Sigmoid colon (tissue), 4 donors: Measurements from ENCODE around the gene CFP.

Source experiments
- CTCF ChIP-seq, 4 experiments: fragments of 450-650 bp in 3 of 4; fragments of 200-600 bp in 1 of 4; IDR thresholded peaks; one replicate each; pipeline ENCODE4 v1.5.1; 2016 to 2019; ENCODE audit warnings: antibody characterized with exemption in 4 of 4, mild to moderate bottlenecking in 3 of 4, moderate library complexity in 2 of 4
- POLR2A ChIP-seq, 2 donors: fragments of 450-650 bp; IDR thresholded peaks; one replicate each; pipeline ENCODE4 v1.6.1; 2016; ENCODE audit warnings: antibody characterized with exemption in 2 of 2, mild to moderate bottlenecking in 2 of 2, moderate library complexity in 2 of 2
- POLR2AphosphoS5 ChIP-seq, 4 donors: sonication (generic); formaldehyde crosslinking; IDR thresholded peaks; one replicate each; pipeline ENCODE4 v1.6.1; 2017; ENCODE audit warnings: antibody characterized with exemption in 4 of 4

DNA sequence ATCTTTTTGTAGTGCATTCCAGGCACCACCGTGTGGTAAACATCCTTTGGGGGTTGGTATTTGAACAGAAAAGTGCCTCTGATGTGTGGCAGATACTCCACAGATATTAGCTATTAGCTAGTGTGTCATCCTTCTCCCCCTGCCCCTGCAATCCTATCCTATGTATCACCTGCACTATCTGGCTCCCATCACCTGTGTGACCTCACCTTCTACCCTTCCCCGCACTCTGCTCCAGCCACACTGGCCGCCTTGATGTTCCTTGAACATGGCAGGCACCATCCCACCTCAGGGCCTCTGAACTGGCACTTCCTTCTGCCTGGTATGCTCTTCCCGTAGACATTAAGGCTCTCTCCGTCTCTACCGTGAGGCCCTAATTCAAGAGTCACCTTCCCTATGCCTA is 16.9 kb upstream of the CFP start:
- TF ChIP-seq POLR2AphosphoS5 (IDR thresholded peaks at IDR 0.05) (no peak), CTCF (IDR thresholded peaks at IDR 0.05) (no peak), POLR2A (IDR thresholded peaks at IDR 0.05) (no peak)
